Activated T-cell treated with anti-CD3 and anti-CD28 coated beads for 1 hour (primary cell): ENCODE data around the gene FOXR1.
"Not testable (repeated sequence)": the region's sequence is repeated elsewhere in the genome, so short reads cannot be mapped to it uniquely, and the experiment has no call there.

ENCODE experiments used
- DNase-seq: peaks from one replicate; pipeline ENCODE4 v3.0.0-alpha.2; 2020; ENCODE audit warnings: low read depth

The FOXR1 gene

GRCh38 chr11:118947091-118947490, 24.5 kb upstream of the FOXR1 start:
- no peak for DNase-seq

DNA sequence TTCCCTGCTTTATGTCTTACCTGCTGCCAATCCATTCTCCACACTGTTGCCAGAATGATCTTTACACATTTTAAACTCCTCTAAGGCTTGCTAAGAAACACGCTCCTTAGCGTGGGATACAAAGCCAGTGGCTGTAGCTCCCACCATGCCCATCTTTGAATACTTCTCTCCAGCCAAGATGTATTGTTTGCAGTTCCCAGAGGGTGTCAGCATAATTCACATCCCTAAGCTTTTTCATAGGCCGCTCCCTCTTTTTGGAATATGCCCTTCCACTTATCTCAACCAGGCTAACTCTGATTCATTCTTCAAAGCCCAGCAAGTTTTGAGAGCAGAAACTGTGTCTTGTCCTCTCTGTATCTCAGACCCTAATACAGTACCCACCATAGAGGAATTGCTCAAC, 23.6 kb upstream of the FOXR1 start:
- DNase-seq: no peak

- no peak for DNase-seq
Measured at GRCh38 chr11:118953265-118953664, 18.3 kb upstream of the FOXR1 start.

- DNase-seq: not testable (repeated sequence)
Measured at GRCh38 chr11:118953976-118954375, 17.6 kb upstream of the FOXR1 start.

GRCh38 chr11:118956094-118956846, 15.3 kb upstream of the FOXR1 start, which contains the start of gene UPK2:
Gene UPK2 (plus strand): TSS chr11:118956298. CDS start chr11:118956351, 53 bp downstream.
- DNase-seq: peak; percentile 88

DNA sequence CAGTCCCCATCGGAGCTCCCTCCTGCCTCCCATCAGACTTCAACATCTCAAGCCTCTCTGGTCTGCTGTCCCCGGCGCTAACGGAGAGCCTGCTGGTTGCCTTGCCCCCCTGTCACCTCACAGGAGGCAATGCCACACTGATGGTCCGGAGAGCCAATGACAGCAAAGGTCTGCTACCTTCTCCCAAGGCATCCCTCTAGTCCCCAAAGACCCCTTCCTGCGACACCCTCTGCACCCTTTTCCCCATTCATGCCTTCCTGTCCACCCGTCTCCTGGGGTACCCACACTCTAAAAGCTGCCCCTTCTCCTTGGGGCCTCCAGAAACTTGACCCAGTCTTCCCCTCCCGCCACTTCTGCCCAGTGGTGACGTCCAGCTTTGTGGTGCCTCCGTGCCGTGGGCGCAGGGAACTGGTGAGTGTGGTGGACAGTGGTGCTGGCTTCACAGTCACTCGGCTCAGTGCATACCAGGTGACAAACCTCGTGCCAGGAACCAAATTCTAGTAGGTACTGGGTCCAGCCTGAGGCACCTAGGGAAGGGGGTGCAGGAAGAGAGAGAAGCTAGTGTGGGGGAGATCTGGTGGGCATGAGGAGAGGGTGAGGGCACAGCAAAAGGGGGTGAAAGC, 14.6 kb upstream of the FOXR1 start:
- no peak for DNase-seq

- DNase-seq: no peak
Measured at GRCh38 chr11:118957549-118957948, 14.0 kb upstream of the FOXR1 start.

DNA sequence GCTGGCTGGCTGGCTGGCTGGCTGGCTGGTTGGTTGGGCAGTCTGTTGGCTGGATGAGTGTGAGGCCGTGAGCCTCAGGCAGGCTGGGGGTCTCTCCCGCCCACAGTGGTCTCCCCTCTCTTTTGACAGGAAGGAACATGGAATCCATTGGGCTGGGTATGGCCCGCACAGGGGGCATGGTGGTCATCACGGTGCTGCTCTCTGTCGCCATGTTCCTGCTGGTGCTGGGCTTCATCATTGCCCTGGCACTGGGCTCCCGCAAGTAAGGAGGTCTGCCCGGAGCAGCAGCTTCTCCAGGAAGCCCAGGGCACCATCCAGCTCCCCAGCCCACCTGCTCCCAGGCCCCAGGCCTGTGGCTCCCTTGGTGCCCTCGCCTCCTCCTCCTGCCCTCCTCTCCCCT, 13.6 kb upstream of the FOXR1 start:
- no peak for DNase-seq

GRCh38 chr11:118958577-118958976, 13.0 kb upstream of the FOXR1 start:
- DNase-seq: no peak

- DNase-seq: no peak
Measured at GRCh38 chr11:118961189-118961588, 10.4 kb upstream of the FOXR1 start.

DNA sequence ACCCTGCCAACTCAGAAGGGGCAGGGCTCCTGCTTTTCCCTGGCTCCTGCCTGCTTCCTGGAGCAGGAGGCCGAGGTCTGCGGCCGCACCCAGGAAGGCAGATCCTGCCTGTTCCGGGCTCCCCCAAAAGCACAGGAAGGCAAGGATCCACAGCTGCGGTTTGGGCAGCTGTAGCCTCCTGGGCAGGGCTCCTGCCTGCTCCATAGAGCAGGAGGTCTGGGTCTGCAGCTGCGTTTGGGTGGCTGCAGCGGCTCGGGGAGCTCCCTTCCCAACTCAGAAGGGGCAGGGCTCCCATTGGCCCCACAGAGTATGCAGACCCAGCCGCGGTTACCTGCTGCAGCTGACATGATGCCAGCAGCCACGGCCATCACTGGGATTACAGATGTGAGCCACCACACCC, 10.0 kb upstream of the FOXR1 start:
- DNase-seq: no peak

DNA sequence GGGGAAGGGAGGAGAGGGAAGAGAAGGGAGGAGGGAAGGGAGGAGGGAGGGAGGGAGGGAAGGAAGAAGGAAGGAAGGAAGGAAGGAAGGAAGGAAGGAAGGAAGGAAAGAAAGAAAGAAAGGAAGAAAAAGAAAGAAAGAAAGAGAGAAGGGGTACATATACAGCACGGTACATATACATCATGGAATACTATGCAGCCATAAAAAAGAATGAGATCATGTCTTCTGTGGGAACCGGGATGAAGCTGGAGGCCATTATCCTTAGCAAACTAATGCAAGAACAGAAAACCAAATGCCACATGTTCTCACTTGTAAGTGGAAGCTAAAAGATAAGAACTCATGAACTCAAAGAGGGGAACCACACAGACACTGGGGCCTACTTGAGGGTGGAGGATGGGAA, 2.1 kb upstream of the FOXR1 start:
- not testable (repeated sequence) for DNase-seq

DNA sequence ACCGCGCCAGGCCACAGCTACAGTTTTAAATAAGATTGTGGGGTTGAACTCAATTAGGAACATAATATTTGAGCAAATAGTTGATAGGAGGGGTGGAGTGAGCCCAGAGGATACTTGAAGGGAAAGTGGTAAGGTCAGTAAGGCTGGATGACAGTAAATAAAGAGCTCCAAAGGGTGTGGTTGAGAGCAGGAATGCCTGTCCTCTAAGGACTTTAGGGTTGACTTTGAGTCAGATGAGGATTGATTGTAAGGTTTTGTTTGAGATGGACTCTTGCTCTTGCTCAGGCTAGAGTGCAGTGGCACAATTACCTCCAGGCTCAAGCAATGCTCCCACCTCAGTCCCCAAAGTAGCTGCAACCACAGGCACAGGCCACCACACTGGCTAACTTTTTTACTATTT, 2.4 kb downstream of the FOXR1 start:
- no peak for DNase-seq

DNA sequence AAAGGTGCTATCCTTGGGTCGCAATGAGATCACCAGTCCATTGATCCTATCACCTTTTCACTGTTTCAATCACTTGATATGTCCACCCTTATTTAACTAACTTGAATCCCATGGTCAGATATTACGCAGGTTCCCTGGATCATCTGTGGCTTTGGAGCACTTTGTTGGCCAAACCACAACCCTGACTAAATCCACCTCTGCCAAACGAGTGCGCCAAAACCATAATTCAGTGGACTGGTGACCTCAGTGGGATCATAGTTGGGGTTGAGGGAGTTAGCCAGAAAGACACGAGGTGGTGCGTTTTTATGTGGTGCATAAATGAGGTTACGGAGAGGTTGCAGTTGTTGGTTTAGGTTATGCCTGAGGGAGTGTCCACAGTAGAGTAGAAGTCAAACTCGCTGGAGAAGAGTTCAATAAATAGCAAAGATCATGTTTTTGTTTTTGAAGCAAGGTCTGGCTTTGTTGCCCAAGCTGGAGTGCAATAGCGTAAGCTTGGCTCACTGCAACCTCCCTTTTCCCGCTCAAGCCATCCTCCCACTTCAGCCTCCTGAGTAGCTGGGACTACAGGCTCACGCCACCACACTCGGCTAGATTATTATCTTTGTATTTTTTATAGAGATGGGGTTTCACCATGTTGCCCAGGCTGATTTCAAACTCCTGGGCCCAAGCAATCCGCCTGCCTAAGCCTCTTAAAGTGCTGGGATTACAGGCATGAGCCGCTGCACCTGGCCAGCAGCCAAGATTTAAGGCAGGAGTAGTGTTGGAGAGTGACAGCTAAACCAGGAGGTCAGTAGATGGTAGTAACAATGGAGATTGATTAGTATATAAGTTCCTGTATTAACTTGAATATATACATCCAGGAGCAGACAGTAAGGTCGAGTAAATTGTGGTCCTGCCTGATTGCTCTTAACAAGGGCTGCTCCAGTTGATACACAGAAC, 4.5 kb downstream of the FOXR1 start:
- no peak for DNase-seq

DNA sequence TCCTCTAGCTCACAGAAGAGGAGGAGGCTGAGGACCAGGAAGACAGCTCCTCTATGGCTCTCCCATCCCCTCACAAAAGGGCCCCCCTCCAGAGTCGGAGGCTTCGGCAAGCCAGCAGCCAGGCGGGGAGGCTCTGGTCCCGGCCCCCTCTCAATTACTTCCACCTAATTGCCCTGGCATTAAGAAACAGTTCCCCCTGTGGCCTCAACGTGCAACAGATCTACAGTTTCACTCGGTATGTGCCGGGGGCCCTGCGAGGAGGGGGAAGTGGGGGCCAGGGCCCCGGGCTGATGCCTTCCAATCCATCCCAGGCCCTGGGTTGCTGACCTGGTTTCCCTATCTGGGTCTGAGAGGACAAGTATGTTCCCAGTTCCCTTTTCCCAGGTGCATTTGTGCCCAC, 7.9 kb downstream of the FOXR1 start:
- no peak for DNase-seq

DNA sequence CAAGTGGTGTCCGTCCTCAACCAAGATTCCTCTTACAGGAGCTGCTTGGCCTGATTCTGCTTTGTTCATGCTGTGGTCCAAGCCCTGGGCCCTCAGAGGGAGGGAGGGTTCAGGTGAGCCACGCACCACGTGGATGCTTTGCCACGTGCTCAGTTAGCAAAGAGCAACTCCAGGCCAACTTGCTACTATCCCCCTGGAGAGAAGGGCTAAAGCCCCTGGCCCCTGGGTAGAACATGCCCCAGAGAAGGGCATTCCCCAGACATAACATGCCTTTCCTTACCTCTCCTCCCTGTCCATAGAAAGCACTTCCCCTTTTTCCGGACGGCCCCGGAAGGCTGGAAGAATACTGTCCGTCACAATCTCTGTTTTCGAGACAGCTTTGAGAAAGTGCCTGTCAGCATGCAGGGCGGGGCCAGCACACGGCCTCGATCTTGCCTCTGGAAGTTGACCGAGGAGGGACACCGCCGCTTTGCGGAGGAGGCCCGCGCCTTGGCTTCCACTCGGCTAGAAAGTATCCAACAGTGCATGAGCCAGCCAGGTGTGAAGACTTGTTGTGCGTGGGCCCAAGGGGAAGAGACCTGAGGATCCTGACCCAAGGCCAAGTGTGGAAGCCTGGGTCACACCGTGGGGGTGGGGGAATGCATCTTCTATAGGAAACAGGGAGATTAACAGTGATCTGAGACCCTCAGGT, 8.8 kb downstream of the FOXR1 start:
- DNase-seq: no peak

- DNase-seq: not testable (repeated sequence)
Measured at GRCh38 chr11:118984337-118984736, 12.8 kb downstream of the FOXR1 start.

DNA sequence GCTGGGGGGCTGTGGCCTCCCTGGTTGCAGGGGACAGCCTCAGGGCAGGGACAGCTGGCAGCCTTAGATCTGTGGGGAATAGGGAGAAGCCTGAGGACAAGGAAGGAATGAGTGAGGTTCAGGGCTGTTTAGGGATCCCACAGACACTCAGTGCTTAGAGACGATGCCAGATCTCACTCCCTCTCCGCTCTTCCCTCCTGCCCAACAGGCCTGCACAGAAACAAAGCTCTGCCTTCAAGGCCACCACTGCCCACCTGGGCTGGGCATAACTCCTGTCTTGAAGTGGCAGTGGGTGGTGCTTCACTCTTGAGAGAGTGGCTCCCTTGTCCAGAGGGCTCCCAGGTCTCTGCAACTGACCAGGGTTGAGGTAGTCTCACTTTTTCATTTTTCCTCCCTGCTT, 13.3 kb downstream of the FOXR1 start:
- no peak for DNase-seq

- no peak for DNase-seq
Measured at GRCh38 chr11:118988280-118988679, 16.7 kb downstream of the FOXR1 start.

DNA sequence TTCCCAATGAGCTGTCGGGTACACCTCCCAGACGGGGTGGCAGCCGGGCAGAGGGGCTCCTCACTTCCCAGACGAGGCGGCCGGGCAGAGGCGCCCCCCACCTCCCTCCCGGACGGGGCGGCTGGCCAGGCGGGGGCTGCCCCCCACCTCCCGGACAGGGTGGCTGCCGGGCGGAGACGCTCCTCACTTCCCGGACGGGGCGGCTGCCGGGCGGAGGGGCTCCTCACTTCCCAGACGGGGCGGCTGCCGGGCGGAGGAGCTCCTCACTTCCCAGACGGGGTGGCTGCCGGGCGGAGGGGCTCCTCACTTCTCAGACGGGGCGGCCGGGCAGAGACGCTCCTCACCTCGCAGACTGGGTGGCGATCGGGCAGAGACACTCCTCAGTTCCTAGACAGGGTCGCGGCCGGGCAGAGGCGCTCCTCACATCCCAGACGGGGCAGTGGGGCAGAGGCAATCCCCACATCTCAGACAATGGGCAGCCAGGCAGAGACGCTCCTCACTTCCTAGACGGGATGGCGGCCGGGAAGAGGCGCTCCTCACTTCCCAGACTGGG, 20.0 kb downstream of the FOXR1 start:
- not testable (repeated sequence) for DNase-seq

DNA sequence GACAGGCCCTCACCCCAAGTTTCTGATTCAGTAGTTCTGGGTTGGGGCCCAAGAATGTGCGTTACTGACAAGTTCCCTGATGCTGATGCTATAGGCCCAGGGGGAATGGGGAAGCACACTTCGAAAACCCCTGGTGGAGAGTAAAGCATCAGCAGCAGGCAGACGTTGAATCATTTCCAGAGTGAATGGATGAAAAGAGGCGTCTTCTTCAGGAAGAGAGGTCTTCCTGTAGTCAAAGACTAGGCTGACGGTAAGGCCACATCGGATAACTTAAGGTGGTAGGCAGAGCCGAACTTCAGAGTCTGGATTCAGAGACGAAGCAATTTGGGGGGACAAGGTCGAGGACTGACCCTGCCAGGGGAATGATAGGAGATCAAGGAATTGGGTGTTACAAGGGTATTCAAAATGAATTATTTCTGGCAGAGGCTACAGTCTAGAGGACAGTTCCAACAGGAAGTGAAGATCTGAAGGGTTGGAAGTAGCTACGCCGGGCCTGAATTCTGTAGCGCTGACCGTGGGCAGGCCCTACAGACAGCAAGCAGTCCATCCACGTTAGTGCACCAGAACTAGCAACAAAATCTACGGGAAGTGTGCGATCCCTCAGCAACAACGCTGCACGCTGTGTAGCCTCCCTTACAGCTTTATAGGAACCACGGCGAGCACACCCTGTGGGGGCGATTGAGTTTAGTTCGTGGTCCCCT, 25.5 kb downstream of the FOXR1 start:
- no peak for DNase-seq
